ENCODE results near the gene SH3PXD2B.

- TF ChIP-seq CTCF (IDR thresholded peaks at IDR 0.05; ENCODE audit: borderline replicate concordance, extremely low read depth, low read length, poor library complexity, severe bottlenecking) = no peak
- no peak for TF ChIP-seq EZH2 (IDR thresholded peaks at IDR 0.05; ENCODE audit: borderline replicate concordance, low read depth, low read length, severe bottlenecking)
These were observed 42.5 kb upstream of the SH3PXD2B start for GRCh38 chr5:172496671-172497371.

All from DND-41 (cell line).